Stimulated activated CD8-positive, alpha-beta memory T cell treated with anti-CD3 and anti-CD28 coated beads, Interleukin-12 subunit alpha, Interleukin-12 subunit beta, amount 100 ng/mL, for 24 hours (primary cell): Measurements from ENCODE around the gene EXOC2.

ENCODE experiments used
- DNase-seq: peaks from one replicate; pipeline ENCODE4 v3.0.0-alpha.2; 2020; ENCODE audit errors: extremely low read depth

The EXOC2 gene

DNA sequence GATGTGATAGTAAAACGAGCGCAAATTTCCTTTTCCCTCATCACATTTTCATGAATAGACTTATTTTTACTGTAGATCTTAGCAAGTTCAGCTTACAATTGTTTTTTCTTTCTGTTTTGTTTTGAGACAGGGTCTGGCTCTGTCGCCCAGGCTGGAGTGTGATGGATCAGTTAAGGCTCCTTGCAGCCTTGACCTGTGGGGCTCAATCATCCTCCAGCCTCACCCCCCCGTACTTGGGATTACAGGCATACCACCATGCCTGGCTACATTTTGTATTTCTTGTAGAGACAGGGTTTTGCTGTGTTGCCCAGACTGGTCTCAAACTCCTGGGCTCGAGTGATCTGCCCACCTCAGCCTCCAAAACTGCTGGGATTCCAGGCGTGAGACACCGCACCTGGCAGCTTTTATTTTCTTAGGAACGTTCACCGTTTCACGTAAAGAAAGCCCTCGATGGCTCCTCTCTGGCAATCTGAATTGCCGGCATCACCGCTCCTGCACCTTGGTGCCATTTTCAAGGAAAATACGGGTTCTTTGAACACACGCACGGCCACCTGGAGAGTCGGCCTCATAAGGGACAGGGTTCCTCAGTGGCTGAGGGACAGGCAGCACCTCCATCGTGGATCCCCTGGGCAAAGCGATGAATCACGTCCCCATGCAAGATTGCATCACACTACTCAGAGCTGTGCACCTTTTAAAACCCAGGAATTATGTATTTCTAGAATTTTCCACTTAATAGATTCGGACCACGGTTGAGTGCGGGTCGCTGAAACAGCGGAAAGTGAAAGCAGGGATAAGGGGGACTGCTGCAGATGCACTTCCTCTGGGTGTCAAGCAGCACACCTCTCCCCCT lies 222.7 kb downstream of the EXOC2 start:
- DNase-seq: no peak

DNA sequence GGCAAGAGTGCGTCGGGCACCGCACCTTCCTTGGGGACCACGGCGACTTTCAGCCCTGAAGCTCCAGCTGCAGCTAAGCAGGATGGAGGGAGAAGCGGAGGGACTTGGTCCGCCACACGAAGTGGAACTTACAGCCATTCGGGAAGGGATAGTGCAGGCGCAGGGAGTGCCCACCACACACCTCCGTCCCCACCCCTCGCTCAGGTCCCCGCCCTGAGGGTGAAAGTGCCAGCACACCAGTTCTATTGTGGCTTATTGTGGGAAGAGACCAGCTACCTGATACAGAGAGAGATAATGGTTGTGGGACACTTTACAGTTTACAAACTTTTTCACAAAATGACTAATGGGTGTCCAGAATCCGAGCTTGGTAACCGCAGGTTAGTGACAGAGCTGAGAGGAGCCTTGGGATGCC lies 225.3 kb downstream of the EXOC2 start:
- no peak for DNase-seq

DNA sequence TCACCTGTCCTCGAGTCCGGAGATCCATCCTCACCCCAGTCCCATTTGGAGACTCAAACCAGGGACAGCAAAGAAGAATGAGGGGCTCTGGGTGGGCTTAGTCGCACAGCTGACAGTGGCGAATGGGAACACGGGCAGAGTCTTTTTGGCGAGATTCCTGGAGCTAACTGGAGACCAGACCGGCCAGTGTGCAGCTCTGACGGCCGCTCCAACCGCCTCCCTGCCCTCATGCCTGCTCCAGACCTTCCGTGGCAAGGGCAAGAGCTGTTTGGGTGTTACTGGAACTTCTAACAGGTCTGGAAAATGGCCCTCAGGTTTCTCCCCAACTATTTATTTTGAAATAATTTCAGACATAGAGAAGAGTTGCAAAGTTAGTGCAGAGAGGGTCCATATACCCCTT lies 225.8 kb downstream of the EXOC2 start:
- no peak for DNase-seq

DNA sequence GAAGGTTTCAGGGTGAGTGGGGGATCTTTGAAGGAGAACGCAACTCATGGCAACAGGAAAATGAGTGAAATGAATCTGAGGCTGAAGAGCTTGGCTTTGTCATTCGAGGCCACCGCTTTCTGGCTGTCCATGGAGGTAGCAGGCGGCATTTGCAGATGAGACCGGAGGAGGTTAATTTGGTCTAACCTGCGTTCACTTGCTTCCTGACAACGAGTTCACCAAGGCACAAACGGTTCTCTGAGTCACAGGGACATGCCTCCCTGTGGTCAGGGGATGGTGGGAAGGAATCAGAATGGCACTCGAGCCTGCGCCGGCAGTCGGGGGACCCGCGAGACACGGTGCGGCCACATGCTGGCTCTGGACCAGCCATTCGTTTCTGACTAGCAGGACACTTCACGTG lies 226.4 kb downstream of the EXOC2 start:
- DNase-seq: no peak

DNA sequence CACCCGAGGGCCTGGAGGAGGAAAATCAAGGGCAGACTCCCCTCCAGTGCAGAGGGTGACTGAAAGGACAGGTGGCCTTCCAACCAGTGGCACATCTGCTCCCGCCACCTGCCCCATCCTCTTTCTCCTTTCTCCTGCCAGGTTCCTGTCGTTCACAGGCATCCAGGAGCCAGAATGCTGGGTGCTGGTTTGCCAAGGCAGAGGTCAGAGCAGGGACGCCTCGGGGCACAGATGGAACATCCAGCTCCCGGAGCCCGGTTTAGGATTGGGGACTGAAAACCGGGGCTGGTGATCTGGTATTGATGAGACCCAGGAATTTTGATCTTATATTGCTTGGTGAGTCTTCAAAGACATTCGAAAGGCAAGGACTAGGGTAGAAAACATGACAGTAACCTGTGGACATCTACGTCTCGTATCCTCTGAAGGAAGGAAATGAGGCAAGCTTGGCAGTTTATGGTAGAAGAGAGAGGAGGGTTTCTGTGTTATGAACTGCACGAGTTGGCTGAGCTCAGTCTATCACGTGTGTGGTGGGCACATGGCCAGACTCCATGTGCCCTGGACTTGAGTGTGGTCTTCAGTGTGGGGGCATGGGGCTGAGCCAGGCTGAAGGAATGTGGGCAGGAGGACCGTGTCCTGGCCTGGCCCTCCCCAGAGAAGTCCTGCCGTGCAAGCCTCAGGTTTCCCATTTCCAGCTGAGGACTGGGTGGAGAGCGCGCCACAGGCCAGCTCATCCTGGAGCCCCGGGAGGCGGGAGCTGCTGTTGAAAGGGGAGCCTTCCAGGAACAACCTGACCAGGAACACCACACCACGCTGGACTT lies 227.2 kb downstream of the EXOC2 start:
- DNase-seq: no peak

DNA sequence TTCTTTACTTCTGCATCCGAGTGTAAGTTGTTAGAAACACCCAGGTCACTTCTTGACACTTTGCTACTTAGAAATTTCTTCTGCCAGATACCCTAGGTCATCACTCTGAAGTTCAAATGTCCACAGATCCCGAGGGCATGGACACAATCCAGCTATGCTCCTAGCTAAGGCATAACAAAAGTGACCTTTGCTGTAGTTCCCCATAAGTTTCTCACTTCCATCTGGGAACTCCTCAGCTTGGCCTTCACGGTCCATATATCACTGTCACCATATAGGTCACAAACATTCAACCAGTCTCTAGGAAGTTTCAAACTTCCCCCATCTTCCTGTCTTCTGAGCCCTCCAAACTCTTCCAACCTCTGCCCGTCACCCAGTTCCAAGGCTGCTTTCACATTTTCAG lies 236.1 kb downstream of the EXOC2 start:
- no peak for DNase-seq

DNA sequence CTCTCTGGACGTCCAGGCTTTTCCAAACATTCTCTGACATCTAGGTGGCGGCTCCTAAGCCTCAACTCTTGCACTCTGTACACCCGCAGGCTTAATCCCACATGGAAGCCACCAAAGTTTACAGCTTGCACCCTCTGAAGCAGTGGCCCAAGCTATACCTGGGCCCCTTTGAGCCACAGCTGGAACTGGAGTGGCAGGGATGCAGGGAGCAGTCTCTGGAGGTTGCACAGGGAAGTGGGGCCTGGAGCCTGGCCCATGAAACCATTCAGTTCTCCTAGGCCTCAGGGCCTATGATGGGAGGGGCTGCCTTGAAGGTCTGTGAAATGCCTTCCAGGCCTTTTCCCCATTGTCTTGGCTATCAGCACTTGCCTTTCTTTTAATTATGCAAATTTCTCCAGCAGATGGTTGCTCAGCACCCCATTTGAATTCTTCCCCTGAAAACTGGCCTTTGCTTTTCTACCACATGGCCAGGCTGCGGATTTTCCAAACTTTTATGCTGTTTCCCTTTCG lies 236.5 kb downstream of the EXOC2 start:
- DNase-seq: no peak

DNA sequence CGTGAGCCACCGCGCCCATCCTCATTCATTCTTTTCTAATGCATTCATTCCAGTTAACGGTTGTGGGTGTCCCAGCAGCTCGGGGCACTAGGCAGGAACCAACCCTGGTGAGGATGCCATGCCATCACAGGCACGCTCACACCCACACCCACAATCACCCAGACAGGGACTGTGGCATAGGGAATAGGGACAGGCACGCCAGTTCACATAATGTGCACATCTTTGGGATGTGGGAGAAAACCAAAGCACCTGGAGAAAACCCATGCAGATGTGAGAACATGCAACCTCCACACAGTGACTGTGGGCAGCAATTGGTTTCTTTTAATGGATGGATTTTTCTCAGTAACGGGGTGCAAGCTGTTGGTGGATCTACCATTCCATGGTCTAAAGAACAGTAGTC lies 237.1 kb downstream of the EXOC2 start:
- DNase-seq: no peak

DNA sequence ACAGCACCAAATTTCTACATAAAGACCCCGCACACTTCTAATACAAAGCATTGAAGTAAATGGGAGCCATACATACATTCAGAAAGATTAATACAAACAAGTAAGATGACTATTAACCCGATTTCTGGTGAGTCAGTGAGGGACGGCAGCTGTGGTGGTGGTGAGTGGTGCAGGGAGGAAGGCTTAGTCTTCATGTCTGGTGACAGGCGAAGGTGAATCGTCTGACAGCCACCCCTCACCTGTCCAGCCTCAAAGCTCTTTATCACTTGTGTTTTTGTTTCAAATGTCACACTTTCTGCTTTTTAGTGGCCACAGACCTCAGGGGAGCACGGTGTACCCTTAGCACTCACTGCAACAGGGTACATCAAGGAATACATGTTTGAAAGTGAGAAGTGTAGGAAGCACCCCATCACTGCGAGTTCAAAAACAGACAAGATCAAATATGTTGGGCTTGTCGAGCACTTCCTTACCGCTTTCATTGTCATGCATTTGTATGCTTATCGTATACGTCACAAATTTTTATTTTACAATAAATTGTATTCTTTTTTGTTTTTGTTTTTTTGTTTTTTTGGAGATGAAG lies 237.8 kb downstream of the EXOC2 start:
- peak; percentile 41 for DNase-seq

DNA sequence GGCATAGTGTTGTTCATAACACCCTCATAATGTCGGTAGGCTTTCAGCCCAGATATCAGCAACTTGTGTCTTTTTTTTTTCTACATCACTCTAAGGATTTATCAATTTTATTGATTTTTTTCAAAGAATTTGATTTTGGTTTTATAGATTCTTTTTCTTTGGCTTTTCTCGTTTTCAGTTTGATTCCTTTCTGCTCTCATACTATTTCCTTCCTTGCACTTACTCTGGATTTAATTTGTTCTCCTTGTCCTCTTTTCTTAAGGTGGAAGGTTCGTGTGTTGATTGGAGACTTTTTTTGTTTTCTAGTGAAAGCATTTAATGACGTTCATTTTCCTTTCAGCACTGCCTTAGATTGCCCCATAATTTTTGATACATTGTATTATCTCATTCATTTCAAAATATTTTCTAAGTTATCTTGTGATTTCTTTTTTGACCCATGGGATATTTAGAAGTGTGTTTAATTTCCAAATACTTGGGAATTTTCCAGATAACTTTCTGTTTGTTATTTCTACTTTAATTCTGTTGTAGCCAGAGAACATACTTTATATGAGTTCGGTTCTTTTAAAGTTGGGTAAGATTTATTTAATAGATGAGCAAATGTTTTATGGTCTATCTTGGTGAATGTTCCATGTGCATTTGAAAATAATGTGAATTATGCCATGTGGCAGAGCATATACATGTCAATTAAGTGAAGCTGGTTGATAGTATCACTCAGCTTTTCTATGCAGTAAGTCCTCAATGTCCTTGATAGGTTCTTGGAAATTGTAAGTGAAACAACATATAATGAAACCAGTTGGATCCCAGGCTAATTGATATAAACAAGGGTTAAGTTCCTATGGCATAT lies 238.6 kb downstream of the EXOC2 start:
- no peak for DNase-seq

DNA sequence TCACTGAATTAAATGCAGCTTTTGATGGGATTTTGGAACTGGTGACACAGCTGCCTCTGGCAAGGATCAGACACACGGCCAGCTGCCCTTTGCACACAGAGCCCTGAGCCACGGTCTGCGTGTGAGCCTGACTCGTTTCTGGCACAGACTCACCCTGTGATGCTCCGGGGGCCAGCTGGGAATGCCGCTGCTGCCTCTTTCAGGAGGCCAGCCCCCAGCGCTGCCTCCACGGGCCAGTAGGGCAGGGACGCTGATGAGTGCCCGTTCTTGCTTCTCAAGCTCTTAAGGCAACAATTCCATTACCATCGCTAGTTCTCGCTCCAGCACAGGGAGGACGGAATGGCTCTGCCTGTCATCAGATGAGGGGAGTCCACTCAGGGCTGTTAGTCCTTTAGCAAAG lies 239.8 kb downstream of the EXOC2 start:
- no peak for DNase-seq

DNA sequence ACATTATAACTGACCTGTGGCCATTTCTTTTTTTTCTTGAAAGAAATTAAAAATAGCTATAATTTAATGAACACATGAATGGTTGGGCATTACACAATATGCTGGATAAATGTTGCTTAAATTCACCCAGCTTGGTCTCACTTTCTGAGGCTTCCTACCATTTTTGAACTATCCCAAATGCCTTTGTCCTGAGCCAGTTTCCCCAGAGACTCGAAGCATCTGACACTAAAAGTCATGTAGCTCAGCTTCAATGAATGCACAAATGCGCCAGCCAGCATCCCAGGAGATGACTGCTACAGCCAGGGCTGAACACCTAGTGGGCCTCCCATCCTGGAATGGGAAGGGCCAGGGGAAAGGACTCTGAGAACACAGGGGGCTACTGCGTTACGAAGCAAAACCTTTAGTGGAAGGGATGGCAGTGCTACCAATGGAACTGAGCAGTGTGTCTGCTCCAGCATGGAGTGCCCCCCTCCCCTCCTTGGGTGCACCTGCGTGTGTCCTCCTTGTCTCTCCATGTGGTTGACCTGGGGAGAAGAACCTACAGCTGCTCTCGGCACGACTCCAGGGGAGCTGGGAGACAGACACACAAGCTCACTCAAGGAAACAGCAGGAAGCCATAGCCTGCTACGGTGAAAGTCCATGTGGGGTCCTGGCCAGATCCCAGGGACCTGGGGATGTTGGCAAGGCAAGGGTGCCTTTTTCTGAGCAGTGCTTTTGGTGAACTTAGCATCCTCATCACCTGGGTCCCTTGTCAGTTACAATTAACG lies 240.5 kb downstream of the EXOC2 start:
- no peak for DNase-seq

DNA sequence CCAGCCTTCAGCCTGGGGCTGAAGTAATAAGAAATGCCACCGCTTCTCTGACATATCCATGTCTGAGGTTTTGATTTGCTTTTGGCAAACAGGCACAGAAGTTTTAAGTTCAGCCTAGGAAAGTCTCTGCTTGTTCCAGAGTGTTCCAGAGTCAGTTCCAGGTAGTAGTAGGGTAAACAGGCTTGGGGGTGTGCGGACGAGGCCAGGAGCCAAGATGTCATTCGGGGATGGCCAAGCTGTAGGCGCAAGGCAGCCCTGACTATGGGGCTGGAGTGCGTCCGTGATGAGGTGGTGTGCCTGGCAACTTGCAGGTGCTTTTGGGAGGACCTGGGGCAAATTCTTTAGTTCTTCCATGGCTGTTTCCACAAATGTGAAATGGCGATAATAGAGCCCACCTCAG lies 241.1 kb downstream of the EXOC2 start:
- DNase-seq: no peak

DNA sequence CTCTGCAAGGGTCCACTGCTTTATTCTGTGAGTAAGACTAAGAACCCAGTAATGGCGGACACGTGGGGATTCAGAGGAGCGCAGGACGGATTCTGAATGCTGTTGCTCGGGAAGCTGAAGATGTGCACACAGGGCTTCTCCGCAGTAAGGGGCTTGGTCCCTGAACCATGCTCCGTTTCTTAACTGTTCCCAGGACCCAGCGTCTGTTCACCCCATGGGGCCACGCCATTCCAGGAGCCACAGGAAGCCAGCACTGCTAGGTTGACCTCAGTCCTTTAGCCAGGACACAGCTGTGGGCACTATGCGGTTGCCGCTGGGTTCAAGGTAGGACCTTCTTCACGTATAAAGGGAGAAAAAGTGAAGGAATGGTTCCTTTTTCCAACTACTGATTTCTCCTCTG lies 241.6 kb downstream of the EXOC2 start:
- no peak for DNase-seq

DNA sequence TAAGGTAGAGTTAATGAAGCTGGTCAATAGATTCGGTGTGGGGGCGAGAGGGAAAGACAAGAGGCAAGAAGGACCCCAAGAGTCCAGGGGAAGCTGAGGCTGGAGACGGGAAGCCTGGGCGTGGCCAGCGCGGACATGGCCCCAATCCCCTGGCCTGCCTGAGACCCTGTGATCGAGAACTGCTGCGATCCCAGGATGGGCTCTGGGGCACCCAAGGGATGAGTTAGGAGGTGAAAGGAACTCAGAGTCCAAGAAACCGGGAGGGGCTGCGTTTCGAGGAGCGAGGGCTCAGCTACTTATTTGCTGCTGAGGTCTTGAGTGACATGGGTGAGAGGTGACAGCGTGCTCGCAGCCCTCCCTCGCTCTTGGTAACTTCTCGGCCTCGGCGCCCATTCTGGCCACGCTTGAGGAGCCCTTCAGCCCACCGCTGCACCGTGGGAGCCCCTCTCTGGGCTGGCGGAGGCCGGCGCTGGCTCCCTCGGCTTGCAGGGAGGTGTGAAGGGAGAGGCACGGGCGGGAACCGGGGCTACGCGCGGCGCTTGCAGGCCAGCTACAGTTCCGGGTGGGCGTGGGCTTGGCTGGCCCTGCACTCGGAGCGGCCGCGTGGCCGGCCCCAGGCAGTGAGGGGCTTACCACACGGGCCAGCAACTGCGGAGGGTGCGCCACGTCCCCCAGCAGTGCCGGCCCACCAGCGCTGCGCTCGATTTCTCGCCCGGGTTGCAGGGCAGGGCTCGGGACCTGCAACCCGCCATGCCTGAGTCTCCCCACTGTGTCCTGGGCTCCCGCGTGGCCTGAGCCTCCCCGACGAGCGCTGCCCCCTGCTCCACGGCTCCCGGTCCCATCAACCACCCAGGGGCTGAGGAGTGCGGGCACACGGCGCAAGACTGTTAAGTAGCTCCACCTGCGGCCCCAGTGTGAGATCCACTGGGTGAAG lies 243.2 kb downstream of the EXOC2 start:
- no peak for DNase-seq

DNA sequence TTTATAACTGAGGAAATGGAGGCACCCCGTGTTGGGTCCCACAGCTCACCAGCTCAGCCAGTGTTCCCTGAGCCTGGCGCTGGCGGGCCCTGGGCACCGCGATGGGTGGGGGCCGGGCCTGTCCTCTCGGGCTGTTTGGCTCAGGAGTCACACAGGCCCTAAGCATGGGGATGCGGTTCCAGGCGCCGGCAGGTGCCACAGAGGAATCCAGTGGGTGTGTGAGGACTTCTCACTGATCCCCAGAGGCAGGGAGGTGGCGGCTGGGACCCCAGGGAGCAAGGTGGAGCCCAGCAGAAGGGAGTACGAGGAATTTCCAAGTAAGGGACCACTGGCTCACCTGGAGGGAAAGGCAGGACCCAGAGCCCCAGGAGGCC lies 243.9 kb downstream of the EXOC2 start:
- DNase-seq: no peak

DNA sequence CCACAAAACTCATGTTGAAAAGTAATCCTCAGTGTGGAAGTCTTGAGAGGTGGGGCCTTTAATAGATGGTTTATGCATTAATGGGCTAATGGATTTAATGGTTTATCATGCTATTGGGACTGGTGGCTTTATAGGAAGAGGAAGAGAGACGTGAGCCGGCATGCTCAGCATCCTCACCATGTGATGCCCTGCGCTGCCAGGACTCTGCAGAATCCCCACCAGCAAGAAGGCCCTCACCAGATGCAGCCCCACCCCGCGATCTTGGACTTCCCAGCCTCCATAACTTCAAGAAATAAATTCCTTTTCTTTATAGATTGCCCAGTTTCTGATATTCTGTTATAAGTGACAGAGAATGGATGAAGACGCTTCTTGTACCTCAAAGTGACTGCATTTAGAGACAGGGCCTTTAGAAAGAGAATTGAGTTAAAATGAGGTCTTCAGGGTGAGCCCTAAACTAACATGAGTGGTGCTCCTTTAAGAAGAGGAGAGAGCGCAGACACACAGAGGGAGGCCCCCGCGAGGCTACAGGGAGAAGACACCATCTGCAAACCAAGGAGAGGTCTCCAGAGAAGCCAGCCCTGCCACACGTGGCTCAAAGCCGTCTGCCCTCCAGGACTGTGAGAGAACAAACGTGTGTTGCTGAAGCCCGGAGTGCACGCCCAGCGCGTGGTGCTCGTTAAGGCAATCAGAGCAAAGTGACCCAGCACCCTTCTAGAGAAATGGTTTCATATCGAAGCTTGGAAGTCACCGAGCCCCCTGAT lies 244.5 kb downstream of the EXOC2 start:
- no peak for DNase-seq

DNA sequence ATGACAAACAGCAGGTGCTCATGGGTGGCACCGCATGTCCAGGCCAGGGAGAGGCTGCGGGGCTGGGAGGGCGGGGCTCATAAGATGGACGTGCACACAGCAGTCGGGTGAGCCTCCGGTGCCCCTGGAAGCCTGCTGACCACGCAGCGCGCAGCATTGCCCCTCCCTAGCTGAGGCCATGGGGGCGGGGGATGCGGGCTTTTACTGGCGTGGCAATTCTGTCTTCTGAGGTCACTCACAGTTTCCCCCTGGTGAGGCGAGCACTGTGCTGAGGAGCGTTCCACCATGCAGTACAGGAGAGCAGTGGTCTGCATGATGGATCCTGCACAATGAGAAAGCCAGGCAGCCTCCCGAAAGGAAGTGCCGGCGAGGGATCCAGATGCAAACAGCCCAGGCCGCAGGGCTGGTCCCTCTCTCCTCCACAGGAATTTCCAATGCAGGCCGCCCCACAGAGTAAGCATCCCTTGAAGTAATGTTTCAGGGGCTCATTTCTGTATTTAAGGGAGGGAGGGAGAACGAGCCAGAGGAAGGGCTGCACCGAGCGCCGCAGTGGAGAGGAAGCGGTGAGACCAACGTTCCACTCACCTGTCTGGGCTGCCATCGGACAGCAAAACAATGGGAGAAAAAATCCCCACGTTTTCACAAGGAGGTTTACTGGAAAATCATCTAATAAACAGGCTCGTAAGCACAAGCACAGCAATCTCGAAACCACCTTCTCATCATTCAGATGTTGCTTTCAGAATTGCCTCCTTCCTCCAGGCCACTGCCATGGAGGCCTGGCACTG lies 245.4 kb downstream of the EXOC2 start:
- peak; percentile 24 for DNase-seq
